ENCODE results near the gene CAPN13.

DNA sequence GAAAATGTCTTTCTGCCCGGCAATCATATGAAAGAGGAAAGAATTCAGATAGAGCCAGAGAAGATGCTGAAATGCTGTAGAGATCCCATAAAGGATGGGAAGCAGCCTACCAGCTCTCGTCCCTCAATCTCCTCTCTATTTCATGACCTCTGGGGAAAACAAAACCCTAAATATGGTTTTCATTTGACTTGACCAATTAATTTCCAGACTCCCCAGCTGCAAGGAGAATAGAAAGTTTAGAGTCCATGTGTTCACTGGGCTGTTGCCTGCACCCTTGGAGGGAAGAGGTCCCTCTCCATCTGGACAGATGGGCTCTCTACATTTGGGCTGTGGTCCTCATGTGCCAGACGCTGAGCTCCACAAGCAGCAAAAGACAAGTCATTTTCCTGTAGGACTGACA, 40.6 kb downstream of the CAPN13 start:
- no peak for TF ChIP-seq CTCF (IDR thresholded peaks at IDR 0.05)
- no peak for TF ChIP-seq POLR2A (IDR thresholded peaks at IDR 0.05)
- TF ChIP-seq EP300 (IDR thresholded peaks at IDR 0.05) = no peak

All from upper lobe of left lung (tissue), 4 donors.